ENCODE measurements around the gene TNFRSF4.

TNFRSF4 gene

DNA sequence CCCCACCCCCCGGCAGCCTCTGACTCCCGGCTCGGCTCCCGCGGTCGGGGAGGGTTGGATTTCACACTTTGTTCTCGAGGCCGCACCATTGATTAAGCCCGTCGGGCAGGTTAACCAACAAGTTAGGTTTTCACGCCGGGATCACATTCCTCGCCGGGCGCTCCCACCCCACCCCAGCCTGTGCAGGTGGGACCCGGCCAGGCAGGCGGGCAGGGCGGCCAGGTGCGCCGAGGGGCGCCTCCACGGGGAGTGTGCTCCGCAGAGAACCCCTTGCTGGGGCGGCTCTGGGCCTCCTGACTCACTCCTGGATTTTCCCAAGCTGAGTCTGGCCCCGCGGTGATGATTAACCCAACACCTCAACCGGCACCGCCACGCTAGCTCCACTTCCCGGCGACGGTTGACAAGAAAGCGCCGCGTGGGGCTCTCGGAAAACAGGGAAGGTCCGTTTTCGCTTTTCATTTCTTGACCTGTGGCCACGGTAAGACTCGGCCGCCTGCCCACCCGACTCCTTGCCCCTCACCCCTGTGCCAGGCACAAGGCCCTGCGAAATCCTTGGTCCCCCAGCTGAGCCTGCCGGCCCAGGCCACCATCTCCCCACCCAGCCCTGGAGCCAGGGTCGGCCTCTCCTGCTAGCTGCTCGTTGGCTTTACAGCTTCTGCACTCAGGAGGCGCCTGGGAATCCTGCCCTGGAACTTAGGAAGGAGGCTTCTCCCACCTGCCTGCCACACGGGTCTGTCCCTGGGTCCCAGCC lies 49.1 kb downstream of the TNFRSF4 start:
- TF ChIP-seq, protein P1, sequence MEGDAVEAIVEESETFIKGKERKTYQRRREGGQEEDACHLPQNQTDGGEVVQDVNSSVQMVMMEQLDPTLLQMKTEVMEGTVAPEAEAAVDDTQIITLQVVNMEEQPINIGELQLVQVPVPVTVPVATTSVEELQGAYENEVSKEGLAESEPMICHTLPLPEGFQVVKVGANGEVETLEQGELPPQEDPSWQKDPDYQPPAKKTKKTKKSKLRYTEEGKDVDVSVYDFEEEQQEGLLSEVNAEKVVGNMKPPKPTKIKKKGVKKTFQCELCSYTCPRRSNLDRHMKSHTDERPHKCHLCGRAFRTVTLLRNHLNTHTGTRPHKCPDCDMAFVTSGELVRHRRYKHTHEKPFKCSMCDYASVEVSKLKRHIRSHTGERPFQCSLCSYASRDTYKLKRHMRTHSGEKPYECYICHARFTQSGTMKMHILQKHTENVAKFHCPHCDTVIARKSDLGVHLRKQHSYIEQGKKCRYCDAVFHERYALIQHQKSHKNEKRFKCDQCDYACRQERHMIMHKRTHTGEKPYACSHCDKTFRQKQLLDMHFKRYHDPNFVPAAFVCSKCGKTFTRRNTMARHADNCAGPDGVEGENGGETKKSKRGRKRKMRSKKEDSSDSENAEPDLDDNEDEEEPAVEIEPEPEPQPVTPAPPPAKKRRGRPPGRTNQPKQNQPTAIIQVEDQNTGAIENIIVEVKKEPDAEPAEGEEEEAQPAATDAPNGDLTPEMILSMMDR (IDR thresholded peaks at IDR 0.05): no peak

DNA sequence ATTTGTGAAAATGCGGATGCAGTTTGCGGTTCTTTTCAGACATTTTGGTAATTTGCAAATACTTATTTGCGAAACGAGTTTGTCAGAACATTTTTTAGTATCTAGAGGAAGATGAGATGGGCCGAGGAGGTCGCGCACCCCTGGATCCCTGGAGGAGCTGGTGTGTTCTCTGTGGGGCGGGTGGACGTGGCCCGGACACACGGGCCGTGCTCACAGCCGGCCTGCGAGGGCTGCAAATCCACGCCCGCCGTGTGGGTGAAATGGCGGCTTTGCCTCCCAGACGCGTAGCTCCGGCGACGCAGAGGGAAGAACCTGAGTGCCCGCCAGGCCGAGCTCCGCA lies 49.6 kb downstream of the TNFRSF4 start:
- TF ChIP-seq, protein P1 (IDR thresholded peaks at IDR 0.05): no peak

DNA sequence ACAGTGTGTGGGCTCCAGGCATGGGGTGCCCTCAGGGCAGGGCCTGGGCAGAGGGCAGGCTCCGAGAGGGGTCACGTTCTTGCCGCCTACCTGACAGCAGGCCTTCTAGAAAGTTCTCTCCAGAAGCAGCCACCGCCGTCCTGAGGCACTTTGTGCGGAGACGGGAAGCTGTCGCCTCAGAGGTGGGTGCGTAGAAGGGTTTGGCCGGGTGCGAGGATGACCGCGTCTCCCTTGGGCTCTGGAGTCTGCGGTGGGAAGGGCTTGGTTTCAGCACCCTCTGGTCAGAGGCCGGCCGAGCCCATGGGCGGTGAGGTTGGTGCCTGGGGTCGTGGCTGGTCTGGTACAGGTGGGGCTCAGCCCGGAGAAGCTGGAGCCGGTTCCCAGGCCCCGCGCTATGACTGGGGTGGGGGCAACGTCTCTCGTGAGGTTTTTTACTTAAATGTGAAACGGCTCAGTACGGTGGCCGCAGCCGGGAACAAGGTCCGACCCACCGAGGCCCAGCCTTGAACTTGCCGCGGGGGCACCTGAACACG lies 50.3 kb downstream of the TNFRSF4 start:
- TF ChIP-seq, protein P1 (IDR thresholded peaks at IDR 0.05): no peak

DNA sequence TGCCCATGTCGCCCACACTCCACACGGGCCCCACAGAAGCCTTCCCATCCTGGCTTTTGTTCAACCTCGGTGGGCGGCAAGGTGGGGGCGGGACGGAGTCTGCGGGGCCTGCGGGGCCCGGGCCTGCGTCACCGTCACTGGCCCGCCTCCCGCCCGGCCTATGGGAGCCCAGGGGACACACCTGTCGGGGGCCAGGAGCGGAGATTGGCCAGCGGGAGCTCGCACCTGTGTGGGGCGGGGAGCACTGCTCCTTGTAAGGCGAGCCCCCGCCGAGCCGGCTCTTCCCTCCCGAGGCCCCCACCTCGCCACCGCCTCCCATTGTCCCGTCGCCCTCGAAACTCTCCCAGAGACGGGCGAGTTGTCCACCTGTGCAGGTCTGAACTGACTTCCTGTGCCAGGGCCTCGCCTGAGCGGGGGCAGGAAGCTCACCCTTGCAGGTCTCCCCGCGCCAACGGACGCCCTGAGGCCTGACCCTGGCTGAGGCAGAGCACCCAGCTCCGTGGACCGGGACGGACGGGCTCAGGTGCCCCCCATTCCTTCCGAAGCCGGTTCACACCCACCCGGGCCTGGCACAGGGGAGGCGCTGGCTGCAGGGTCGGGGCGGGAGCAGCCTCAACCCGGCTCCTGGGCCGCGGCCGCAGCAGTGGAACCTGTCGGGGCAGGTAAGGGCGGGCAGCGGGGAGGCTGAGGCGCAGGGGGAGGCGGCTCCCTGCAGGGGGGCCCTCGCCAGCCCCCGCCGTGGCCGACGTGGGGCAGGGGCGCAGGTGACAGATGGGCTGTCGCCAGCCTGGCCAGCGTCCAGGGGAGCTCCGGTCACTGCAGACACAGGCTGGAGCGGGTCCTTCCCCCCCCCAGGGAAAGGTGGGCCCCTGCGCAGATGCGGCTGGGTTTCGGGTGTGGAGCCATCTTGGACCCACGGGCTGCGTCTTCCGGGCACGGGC lies 51.1 kb downstream of the TNFRSF4 start:
- TF ChIP-seq, protein P1 (IDR thresholded peaks at IDR 0.05): no peak

DNA sequence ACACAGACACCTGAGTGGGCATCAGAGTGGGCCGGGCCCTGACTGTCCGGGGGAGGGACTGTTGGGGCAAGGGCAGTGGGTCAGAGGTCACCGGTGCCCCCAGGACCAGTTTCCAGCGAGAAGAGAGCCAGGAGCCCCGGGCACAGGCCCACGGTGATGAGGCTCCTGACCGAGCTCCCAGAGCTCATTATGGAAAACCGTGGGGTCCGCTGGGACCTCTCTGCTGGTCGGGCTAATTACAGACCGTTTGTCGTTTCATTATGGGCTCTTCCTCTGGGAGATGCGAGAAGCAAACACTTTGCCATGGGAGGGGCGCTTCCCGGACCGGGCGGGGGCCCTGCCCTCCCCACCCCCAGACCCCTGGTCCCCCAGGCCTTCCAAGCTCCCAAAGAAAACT lies 52.3 kb downstream of the TNFRSF4 start:
- TF ChIP-seq, protein P1 (IDR thresholded peaks at IDR 0.05): no peak

All from LNCAP (cell line).